HT1080 (cell line): ENCODE measurements around the gene TSPOAP1. TPM values are rescaled to one million over a fixed set of nuclear protein-coding genes. Genes with fewer than 3 reads are reported as not detected.

Experiments
- DNase-seq: peaks from one replicate; pipeline ENCODE4 v3.0.0-alpha.2; 2015; ENCODE audit warnings: low read depth
- polyA plus RNA-seq, 2 experiments: library from polyadenylated mRNA; depleted of rRNA; stranded (reverse); fragments of >200 nt; gene quantifications; 2 replicates each; pipeline ENCODE4 v1.2.3, GENCODE V29; 2015
- total RNA-seq: library from RNA; depleted of rRNA; stranded (reverse); fragments of >200 nt; shearing (Covaris generic); gene quantifications from 2 replicates; pipeline ENCODE4 v1.2.3, GENCODE V29; 2014; rRNA removed

Gene TSPOAP1, protein sequence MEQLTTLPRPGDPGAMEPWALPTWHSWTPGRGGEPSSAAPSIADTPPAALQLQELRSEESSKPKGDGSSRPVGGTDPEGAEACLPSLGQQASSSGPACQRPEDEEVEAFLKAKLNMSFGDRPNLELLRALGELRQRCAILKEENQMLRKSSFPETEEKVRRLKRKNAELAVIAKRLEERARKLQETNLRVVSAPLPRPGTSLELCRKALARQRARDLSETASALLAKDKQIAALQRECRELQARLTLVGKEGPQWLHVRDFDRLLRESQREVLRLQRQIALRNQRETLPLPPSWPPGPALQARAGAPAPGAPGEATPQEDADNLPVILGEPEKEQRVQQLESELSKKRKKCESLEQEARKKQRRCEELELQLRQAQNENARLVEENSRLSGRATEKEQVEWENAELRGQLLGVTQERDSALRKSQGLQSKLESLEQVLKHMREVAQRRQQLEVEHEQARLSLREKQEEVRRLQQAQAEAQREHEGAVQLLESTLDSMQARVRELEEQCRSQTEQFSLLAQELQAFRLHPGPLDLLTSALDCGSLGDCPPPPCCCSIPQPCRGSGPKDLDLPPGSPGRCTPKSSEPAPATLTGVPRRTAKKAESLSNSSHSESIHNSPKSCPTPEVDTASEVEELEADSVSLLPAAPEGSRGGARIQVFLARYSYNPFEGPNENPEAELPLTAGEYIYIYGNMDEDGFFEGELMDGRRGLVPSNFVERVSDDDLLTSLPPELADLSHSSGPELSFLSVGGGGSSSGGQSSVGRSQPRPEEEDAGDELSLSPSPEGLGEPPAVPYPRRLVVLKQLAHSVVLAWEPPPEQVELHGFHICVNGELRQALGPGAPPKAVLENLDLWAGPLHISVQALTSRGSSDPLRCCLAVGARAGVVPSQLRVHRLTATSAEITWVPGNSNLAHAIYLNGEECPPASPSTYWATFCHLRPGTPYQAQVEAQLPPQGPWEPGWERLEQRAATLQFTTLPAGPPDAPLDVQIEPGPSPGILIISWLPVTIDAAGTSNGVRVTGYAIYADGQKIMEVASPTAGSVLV (N-terminal part only)
- total RNA-seq = 1.8 and 2.3 TPM in 2 replicates
- polyA plus RNA-seq (2015; cell fraction: cytosol; rRNA removed) = 1.2 and 1.6 TPM in 2 replicates
- 29.4 and 30.8 TPM in 2 replicates for polyA plus RNA-seq (2015; cell fraction: nucleus; rRNA removed)

DNA sequence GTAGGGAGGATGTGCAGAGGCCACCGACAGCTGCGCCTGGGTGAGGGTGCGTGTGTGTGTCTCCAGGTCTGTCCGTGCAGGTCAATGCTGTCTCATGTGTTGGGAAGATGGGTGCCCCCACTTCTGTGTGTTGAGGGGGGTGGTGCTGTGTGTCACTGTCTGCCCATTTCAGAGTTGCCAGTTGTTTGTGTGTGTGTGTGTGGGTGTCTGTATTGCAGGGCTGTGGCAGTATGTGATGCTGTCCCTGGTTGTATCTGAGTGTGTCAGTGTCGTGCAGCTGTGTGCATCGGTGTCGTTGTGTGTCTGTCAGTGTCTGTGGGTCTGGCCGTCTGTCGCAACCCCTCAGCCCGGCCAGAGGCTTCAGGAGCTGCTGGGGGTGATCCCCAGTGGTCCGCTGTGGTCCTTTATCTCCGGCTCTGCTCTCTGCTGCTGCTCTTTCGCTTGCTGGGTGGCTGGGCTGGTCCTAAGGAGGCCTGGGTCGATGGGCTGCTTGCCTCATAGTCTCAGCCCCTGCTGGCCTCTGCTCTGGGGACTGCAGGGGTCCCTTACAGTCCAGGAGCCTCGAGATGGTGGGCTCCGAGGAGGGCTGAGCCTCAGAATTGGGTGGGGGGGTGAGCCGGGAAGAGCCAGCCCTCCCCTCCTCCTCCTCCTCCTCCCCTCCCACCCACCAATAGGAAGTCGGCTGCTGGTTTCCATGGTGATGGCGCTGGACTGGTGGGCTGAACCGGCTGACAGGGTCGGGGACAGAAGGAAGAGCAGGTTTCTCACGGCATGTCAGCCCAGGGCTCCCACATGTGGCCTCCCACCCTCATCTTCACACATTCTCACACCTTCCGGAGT is at the start of gene TSPOAP1:
TSPOAP1 (minus strand) TSS at position 601 of the 840 bp plus-strand sequence. CDS start 875 bp downstream, outside the sequence.
- DNase-seq = no peak

DNA sequence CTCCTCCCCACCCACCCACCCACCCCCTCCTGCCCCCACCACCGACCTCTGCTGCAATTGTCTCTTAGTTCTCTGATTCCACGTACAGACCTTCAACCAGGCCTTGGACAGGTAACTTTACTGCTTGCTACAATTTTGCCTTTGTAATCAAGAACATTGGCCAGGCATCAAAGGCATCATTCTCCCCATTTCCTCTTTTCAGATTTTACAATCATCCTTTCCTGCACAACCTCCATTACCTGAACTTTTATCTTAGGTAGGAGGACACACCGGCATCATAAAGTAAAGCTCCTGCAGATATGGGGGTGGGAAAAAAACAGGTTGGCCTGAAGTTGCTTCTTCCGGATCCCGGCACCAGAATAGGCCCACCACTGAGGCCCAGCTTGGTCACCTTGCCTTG is 49.1 kb upstream of the TSPOAP1 start:
- DNase-seq = no peak

DNA sequence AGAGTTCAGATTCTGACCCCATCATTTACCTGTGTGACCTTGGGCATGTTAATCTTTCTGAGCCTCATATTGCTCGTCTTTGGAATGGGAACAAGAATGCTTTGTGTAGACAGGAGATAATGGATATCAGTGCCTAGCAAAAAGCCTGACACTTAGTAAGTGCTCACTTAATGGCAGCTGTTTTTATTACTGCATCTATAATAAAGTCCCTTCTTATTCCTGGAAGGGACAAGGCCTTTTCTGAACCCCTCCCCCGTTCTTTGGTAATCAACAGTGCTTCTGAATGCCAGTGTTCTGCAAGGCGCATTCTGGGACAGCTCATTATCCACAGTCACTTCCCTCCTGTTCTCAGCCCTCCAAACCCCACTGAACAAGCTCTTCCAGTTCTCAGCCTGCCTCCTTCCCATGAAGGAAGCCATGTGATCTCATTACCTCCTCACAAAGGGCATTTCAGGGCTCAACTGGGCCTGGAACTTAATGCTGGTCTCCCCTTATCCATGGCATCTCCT is 48.6 kb upstream of the TSPOAP1 start:
- no peak for DNase-seq

DNA sequence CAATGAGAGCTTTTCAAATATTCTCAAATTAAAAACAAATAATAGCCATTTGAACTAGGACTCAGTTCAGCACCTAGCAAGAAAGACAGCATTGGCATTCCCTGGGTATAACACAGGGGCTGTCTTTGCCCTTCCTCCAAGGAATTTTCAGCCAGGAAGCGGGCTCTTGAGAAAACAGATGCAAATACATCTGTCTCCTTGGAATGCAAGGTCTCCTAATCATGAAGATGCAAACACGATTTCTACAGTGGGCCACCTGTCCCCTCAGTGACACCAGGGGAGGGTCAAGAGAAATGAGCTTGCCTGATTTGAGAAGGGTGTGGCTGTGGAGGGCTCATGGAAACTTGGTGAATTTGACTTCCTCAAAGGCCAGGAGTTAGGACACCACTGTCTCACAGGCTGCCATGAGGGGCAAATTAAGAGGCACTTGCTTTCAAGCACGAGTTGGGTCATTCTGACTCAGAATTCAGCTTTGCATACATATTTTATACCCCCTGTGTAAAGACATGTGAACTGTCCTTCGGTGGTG is 47.9 kb upstream of the TSPOAP1 start:
- DNase-seq = no peak

DNA sequence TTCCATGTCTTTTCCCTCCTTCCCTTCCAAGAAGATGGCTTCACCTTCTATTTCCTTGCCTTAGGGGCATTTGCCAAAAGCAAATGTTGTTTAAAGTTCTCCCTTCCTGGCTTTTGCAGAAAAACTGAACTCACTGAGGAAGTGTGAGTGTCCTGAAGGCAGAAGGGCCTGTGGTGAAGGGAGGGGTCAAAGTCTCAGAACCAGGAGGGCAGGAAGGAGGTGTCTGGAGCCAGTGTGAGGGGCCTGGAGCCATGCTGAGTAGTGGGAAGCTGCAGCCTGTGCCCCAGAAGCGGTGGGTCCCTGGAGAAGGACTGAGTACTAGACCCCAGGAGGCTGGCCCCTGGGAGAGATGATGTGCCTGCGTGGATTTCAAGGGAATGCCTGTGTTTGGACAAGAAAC is 47.2 kb upstream of the TSPOAP1 start:
- no peak for DNase-seq

DNA sequence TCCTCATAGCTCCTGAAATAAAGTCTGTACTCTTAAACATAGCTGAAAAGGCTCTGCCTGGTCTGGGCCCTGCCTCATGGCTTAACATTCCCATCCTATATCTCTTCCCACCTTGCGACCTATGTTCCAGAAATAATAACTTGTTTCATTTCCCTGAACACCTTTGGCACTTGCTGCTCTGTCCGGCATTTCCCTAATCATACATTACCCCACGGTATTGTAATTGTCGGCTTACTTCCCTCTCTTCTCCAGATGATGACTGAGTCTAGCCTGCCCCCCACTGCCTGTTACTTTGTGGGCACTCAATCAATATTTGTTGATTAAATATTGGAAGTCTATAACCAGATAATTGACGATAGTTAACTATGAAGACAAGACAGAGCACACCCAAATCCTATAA is 46.7 kb upstream of the TSPOAP1 start:
- no peak for DNase-seq

DNA sequence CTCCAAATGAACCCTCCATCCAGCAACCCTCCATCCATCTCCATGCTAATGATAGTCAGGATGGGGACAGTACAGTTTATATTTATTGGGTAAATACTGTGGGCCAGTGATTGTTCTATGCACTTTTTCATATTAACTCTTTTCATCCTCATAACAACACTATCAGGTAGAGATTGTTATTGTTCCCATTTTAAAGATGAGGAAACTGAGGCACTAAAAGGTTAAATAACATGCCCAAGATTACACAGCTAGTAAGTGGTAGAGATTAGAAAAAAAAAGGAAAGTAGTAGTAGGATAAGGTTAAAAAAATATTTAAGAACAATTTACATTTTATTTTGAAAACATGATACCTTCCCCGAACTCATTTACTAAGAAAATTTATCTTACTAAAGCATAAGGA is 45.3 kb upstream of the TSPOAP1 start:
- no peak for DNase-seq

DNA sequence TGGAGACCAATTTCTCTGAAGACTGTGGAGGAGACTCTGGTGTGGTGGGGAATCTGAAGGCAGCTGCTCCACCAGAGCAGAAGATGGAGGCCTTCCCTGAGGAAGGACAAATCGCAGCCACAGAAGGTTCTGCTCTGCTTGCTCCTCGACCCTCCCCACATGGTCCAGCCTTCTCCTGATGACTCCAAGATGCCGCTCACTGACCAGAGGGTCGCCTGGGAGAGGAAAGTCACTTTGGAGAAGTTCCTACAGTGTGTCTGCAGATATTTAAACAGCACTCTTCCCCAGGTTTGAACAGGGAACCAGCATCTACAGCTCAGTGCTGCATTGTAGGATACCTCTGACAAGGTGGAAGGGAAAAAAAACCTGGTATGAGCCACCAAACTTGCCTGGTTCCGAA is 44.4 kb upstream of the TSPOAP1 start:
- DNase-seq = no peak

DNA sequence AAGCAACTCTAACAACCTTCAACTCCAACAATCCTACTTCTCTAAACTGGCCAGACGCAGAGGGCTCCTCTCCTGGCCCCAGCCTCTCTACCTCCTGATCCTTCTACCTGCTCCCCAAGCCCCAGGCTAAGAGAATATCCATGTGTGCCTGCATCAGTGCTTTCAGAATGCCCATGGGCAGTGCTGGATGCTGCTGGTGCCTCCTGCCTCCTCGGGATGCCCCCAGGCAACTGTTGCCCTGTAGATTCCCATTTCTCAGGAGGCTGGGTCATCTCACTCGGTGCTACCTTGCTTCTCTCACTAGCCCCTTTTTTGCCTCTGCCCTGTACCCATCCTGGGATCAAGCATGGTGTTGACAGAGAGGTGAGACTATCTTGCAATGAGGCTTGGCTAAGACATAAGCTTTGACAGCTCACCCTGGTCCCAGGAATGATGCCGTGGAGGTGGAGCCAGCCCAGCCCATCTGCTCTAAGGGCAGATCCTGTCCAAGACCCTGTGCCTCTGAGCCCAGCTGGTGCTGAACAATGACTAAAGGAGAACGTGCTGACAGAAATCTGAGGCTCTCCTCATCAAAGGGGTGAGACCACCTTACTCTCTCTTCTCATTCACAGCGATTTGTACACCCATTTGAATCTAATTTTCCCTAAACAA is 42.8 kb upstream of the TSPOAP1 start:
- no peak for DNase-seq

DNA sequence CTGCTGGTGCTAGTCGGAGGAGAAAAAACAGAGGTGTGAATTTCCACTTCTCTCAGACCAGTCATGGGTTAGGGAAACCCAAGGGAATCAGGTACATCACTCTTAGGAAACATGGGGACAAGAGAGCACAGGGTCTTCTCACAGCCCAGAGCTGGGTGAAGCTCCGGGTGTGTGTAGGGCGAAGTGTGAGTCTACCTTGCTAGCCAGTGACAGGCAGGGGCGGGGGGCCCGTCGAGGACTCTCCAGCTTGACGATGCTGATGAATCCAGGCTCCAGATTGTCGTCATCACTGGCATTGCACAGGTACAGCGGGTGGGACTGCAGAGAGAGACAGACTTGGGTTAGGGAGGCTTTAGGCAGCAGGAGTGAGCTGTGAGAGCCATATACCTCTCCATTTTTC is 42.1 kb upstream of the TSPOAP1 start:
- DNase-seq = no peak

DNA sequence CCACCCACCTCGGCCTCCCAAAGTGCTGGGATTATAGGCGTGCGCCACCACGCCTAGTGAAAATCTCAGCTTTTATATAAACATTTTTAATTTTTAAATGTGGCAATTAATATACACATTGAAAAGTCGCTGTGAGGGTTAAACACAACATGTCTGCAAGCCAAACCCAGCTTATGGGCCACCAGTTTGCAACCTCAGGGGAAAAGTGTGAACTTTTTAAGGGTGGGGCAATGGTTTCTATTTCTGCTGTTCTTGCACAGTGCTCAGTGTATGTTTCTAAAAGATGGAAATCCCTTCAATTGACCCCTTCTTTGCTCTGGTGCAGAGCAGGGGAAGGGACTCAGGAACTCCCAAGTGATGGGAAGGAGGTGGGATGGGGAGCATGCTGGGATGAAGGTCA is 41.7 kb upstream of the TSPOAP1 start:
- no peak for DNase-seq

DNA sequence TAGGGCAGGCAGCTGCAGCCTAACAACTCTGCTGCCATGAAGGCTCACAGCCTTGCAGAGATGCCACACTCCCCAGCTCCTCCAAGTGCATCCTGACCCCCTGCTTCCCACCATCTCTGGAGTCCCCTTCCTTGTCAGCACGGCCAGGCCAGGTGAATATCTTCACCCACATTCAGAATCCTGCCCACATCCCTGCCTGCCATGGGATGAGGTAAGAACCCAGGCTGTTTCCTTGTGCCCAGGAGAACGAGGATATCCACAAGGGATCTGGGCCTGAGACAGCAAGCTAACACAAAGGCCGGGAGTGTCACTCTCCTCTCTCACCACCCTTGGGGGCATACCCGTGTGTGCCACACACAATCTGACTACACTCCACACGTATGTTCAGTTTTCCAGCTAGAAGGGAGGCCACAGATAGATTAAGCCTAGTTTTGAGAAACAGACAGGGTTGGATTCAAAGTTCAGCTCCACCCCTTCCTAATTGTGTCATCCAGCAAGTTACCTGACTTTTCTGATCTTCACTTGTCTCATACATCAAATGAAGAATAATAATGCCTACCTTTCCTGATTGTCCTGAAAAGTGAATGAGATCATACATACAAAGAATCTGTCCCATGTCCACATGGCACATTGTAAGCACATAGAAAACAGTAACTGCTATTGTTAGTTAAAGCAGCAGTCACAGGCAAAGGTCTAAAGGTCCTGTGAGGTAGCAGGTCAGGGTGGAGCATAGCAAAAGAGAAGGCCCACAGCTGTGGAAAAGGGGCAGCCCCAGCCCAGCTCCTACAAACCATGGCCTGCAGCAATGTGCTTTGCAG is 40.8 kb upstream of the TSPOAP1 start:
- DNase-seq = no peak

DNA sequence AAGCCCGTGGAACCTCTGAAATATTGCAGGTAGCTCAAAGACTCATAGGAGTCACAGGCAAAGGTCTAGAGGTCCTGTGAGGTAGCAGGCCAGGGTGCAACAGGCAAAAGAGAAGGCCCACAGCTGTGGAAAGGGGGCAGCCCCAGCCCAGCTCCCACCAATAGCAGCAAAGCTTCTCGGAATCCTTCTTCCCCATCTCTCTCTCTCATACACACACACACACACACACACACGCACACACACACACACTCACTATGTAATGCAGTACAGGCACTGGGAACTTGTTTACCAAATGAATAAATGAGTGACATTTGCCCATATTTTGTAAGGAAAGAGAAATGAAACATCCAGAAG is 40.2 kb upstream of the TSPOAP1 start:
- no peak for DNase-seq

DNA sequence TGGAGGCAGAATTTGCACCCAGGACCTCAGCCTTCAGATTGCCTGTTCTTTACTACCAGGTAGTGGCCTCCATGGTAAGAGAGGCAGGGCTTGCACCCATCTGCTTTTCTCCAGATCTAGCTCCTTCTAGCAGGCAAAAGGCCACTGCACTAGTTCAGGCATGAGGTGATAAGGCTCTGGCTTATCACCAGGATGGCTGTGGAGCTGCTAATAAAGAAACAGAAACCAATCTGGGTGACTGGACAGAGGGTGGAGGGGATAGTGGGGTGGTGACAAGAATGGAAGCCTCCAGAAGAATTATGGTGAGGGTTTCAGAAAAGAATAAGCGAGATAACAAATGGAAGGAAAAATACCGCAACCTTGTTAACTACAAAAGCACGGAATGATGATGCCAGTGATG is 38.9 kb upstream of the TSPOAP1 start:
- DNase-seq = no peak

DNA sequence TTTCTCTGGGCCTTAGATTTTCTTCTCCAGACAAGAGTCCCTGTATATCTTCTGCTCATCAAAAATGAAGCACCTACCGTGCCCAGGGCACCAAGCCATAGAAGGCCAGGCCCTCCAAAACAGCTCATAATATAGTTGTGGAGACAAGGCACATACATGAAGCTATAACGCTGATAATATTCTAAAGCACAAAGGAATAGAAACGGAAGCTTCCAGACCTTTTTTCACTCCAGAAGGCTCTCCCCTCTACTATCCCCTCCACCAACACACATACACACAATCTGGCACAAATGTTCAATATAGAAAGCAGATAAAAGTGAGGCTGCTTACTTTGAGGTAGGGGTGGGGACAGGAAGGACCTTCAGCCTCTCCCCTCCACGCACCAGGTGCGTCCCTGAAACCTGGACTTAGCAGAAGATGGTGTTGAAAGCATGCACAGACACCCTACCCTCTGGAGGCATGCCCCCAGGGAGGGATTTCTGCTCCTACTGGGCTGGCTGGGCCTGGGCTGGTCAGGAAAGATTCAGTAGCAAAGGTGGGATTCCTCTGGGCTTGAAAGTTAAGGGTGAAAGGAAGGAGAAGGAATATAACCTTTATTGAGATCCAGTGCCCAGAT is 37.5 kb upstream of the TSPOAP1 start:
- no peak for DNase-seq

DNA sequence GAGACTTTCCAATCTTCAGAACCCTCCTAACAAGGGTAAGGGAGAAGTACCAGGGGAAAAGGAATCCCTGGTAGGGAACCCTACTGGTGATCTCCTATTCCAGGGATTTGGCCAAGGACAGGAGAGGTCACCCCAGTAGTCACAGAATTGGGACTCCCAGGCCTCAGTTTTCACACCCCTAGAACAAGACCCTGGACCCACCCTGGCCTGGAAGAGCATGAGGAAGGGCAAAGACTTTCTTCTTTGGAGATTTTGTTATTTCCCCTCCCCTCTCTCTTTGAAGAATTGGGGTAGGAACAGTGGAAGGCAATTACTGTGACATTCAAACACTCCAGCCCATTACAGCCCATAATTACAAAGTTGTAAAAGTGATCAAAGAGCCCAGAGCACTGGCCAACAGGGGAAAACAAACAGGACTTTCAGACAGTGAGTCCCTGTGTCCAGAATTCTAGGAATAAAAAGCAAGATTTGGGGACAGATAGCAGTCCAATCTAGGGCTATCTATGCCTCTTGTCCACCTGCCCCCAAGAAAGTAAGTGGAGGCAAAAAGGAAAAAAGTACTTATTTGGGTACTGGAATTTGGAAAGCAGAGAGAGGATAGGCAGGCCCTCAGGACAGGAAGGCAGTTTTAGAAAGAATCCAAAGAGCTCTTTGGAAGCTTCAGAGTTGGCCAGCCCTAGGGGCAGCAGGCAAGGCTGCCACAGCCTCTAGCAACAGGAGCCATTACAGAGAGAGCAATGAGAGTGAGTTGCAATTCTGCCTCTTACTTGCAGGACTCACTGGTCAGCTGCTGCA is 36.8 kb upstream of the TSPOAP1 start:
- no peak for DNase-seq

DNA sequence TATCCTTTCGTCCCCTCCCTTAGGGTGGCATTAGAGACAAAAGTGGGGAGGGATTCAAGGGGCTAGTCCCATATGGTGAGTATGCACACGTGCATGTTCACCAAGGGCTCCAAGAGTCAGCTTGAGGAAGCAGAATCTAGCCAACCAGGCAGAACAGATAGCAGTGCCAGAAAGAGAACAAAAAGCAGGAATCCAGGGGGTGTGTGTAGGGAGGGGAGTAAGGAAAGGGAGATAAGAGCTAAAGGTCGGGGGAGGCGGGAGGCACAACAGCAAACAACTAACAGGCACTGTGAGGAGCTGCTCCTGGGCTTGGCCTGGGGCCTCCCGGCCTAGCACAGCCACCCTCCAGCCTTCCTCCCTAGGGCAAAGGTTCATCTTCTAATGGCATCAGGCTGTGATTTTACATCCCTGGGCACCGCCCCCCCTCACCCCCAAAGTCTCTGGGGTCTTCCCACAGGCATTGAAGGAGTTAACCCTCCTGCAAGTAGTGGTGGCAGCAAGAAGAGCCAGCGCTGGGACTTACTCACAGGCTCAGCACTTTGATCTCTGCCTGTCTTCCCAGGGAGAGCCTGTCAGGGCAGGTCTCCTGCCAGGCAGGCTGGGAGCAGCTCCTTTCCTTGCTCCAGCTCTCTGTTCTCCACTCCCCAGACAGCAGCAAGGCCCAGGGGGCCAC is 35.8 kb upstream of the TSPOAP1 start:
- no peak for DNase-seq
